SU-DHL-6 (cell line): Measurements from ENCODE around the gene ASXL1.

Experiments
- H2AFZ ChIP-seq: fragments of 200-600 bp; sonication (generic); 2 replicates; pipeline ENCODE4 v1.6.1; 2014; ENCODE audit warnings: low read depth, mild to moderate bottlenecking, moderate library complexity, mixed read lengths, antibody characterized with exemption, low read length; ENCODE audit not compliant: severe bottlenecking
- H3F3A ChIP-seq: fragments of 200-600 bp; shearing (Covaris generic); 2 replicates; pipeline ENCODE4 v1.6.0; 2016; ENCODE audit warnings: antibody characterized with exemption, mild to moderate bottlenecking; ENCODE audit not compliant: insufficient read depth
- H3K27ac ChIP-seq: fragments of 200-600 bp; sonication (generic); 2 replicates; pipeline ENCODE4 v1.5.1; 2016; ENCODE audit warnings: low read depth, mild to moderate bottlenecking, low read length, moderate library complexity, mixed read lengths
- H3K27me3 ChIP-seq: fragments of 200-600 bp; sonication (generic), shearing (Covaris generic); 2 replicates; pipeline ENCODE4 v1.6.0; 2014; ENCODE audit warnings: mild to moderate bottlenecking, low read length
- H3K36me3 ChIP-seq: fragments of 200-600 bp; sonication (generic); 2 replicates; pipeline ENCODE4 v1.6.1; 2014; ENCODE audit warnings: mild to moderate bottlenecking, low read length, mixed read lengths
- H3K4me2 ChIP-seq: fragments of 300-600, 200-600 bp; shearing (Covaris generic), sonication (generic); 2 replicates; pipeline ENCODE4 v1.6.0; 2014; ENCODE audit warnings: low read length, low read depth, mild to moderate bottlenecking; ENCODE audit not compliant: poor library complexity, severe bottlenecking
- H3K4me3 ChIP-seq: fragments of 200-600 bp; sonication (generic); 2 replicates; pipeline ENCODE4 v1.5.1; 2014; ENCODE audit warnings: antibody characterized with exemption, low read length, mild to moderate bottlenecking, mixed read lengths; ENCODE audit not compliant: insufficient read depth, poor library complexity, severe bottlenecking
- H3K79me2 ChIP-seq: fragments of 200-600 bp; sonication (generic); 2 replicates; pipeline ENCODE4 v1.6.1; 2014; ENCODE audit warnings: mild to moderate bottlenecking, low read length, moderate library complexity; ENCODE audit not compliant: insufficient read depth
- H3K9ac ChIP-seq: fragments of 200-600 bp; sonication (generic); 2 replicates; pipeline ENCODE4 v1.7.0; 2014; ENCODE audit warnings: mild to moderate bottlenecking, low read length
- H3K9me2 ChIP-seq: fragments of 200-600 bp; sonication (generic); replicated peaks from 2 replicates; pipeline ENCODE4 v1.6.1; 2014; ENCODE audit warnings: low read length; ENCODE audit not compliant: insufficient read depth
- H3K9me3 ChIP-seq: fragments of 200-600 bp; sonication (generic); 2 replicates; pipeline ENCODE4 v1.6.1; 2014; ENCODE audit warnings: low read length, mixed read lengths; ENCODE audit not compliant: insufficient read depth
- H4K20me1 ChIP-seq: fragments of 200-600 bp; sonication (generic); 2 replicates; pipeline ENCODE4 v1.6.1; 2014; ENCODE audit warnings: low read depth, mild to moderate bottlenecking, antibody characterized with exemption, low read length, moderate library complexity, mixed read lengths
- EZH2phosphoT487 ChIP-seq: fragments of 200-600 bp; sonication (generic), shearing (Covaris generic); conservative IDR thresholded peaks from 2 replicates; pipeline ENCODE4 v1.6.1; 2018; ENCODE audit warnings: mild to moderate bottlenecking, antibody characterized with exemption, low read length, moderate library complexity, mixed read lengths
- TF ChIP-seq, protein P1 (sequence below): fragments of 200-600 bp; sonication (generic); IDR thresholded peaks from one replicate; pipeline ENCODE4 v1.5.1; 2017; ENCODE audit warnings: antibody characterized with exemption, mild to moderate bottlenecking, low read length, moderate library complexity; ENCODE audit not compliant: insufficient read depth, poor library complexity, severe bottlenecking

Gene ASXL1

DNA sequence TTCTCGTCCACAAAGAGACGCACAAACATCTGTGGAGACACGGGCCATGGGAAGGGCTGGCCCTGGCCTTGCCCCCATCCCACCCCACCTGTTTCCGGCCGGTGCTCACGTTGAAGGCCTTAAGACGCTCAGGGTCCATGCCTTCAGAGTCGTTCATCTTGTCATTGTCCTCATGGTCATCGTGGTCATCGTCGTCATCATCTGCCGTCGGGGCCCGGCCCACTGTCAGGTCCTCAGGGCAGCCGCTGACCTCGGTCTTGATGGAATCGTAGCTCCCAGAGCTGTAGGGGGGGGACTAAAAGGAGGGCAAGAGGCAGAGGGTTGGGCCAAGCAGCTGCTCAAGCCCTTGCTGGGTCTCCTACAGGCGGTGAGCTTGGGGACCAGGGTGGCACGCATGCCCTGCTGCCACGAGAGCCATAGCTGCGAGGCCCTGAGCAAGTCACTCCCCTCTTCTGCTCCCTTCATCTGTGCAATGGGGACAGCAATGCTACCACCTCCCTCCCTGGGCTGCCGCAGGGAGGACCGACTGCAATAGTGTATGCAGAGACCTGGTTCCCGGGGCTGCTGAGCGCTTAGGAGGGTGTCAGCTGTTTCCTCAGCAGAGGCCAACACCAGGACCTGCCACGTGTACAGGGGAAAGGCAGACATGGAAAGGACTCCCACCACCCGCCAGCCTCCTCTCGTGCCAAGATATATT lies 95.5 kb downstream of the ASXL1 start:
- no peak overlapping the region for H2AFZ ChIP-seq

DNA sequence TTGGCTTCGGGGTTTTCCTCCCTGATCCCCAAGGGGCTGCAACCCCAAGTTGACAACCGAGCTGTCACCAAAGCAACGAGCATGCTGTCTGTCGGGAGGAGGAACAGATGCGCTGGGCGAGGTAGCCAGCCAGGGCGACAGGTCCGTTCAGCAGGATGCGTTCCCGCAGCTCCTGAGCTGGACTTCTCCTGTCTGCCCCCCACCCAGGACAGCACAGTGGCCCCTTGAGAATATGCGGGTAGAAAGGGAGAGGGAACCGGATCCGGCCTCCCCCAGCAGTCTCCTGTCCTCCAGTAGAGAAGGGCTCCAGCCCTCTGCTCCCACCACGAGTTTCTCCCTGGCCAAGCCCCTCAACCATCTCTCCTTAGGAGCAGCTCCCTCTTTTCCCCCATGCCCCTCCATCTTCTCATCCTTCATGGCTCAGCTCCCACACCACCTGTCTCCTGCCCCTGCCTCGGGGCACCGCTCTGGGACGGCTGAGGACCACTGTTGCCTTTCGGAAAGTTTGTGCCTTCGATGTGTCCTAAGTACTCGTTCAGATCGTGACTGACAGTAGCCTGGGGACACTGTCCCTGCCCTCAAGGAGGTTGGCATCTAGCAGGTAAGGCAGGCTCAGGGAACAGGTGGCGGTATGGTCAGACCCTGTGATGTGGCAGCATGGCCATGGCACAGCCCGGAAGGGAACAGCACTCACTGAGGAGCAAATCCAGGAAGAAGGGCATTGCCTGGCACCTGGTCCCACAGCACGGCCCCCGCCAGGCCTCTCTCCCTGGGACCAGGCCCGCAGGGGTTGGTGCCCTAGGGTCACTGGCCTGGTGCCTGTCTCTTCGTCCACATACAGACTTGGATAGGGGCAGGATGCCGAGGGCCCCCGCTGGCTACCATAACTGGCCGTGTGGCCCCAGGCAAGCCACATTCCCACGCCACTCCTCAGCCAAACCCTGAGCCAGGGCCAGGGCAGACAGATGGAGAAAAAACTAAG lies 96.3 kb downstream of the ASXL1 start:
- no peaks in the 10 kb centered on the region for H3F3A ChIP-seq
- H3K27me3 ChIP-seq, result no peaks in the 10 kb centered on the region
- H2AFZ ChIP-seq, result no peak overlapping the region
- TF ChIP-seq EZH2phosphoT487, result no peak
- TF ChIP-seq, protein P1, sequence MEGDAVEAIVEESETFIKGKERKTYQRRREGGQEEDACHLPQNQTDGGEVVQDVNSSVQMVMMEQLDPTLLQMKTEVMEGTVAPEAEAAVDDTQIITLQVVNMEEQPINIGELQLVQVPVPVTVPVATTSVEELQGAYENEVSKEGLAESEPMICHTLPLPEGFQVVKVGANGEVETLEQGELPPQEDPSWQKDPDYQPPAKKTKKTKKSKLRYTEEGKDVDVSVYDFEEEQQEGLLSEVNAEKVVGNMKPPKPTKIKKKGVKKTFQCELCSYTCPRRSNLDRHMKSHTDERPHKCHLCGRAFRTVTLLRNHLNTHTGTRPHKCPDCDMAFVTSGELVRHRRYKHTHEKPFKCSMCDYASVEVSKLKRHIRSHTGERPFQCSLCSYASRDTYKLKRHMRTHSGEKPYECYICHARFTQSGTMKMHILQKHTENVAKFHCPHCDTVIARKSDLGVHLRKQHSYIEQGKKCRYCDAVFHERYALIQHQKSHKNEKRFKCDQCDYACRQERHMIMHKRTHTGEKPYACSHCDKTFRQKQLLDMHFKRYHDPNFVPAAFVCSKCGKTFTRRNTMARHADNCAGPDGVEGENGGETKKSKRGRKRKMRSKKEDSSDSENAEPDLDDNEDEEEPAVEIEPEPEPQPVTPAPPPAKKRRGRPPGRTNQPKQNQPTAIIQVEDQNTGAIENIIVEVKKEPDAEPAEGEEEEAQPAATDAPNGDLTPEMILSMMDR, result no peak
- no peaks in the 10 kb centered on the region for H3K36me3 ChIP-seq
- no peaks in the 10 kb centered on the region for H3K9me3 ChIP-seq
- no peaks in the 10 kb centered on the region for H3K79me2 ChIP-seq
- no peak overlapping the region for H3K9ac ChIP-seq
- H3K4me2 ChIP-seq, result no peak overlapping the region
- H3K27ac ChIP-seq, result no peak overlapping the region
- no peaks in the 10 kb centered on the region for H3K9me2 ChIP-seq
- H3K4me3 ChIP-seq, result no peak overlapping the region
- no peaks in the 10 kb centered on the region for H4K20me1 ChIP-seq

More for the DNA sequence above, 95.5 kb downstream of the ASXL1 start:
- no peaks in the 10 kb centered on the region for H3K9me3 ChIP-seq
- no peaks in the 10 kb centered on the region for H3K27me3 ChIP-seq
- TF ChIP-seq, protein P1, result no peak
- no peak for TF ChIP-seq EZH2phosphoT487
- H3K9ac ChIP-seq, result no peak overlapping the region
- no peaks in the 10 kb centered on the region for H4K20me1 ChIP-seq
- no peaks in the 10 kb centered on the region for H3K79me2 ChIP-seq
- H3K4me3 ChIP-seq, result no peak overlapping the region
- no peaks in the 10 kb centered on the region for H3F3A ChIP-seq
- H3K36me3 ChIP-seq, result no peaks in the 10 kb centered on the region
- H3K9me2 ChIP-seq, result no peaks in the 10 kb centered on the region
- no peak overlapping the region for H3K4me2 ChIP-seq
- H3K27ac ChIP-seq, result no peak overlapping the region

DNA sequence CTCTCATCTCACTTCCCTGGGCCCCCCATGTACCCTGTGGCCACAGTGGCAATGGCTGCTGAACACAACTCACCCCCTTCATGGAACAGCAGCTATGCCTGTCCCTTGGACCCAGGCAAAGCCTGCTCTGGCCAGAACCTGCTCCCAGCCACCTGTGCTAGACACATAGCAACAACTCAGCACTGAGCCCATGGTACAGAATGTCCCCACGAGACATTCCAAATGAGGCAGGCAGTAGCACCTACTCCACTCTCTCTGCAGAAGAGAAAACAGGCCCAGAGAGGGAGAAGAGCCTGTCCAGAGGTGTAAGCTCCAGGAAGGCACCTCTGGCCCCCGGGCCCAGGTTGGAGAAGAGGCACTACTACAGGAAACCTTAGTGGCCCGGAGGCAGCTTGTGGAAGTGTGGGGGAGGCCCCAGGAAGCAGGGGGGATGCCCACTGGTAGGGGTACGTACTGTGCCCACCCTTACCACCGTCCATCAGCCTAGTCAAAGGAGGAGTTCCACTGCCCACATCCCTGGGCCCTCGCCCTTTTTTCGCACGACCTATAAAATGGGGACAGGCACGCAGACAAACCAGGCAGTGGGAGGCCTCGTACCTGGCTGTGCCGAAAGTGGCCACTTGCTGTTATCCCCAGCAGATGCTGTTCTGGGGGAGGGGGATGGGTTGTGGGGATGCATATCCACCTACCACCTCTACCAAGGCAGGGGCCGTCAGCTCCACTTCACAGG lies 97.2 kb downstream of the ASXL1 start:
- Histone ChIP-seq H2AFZ (no peak overlapping the region), H3K79me2 (no peaks in the 10 kb centered on the region), H3F3A (no peaks in the 10 kb centered on the region), H3K4me2 (no peak overlapping the region), H3K36me3 (no peaks in the 10 kb centered on the region), H3K9ac (no peak overlapping the region), H3K27ac (no peak overlapping the region), H3K9me3 (no peaks in the 10 kb centered on the region), H4K20me1 (no peaks in the 10 kb centered on the region), H3K27me3 (no peaks in the 10 kb centered on the region), H3K4me3 (no peak overlapping the region), H3K9me2 (no peaks in the 10 kb centered on the region)
- TF ChIP-seq, protein P1, result no peak
- TF ChIP-seq EZH2phosphoT487, result no peak
